K562 (cell line): ENCODE measurements around the gene BSCL2. TPM values are rescaled to one million over a fixed set of nuclear protein-coding genes. Genes with fewer than 3 reads are reported as not detected.

ENCODE experiments used
- BHLHE40 ChIP-seq: IDR thresholded peaks from 2 replicates; pipeline ENCODE4 v1.6.1; 2011; ENCODE audit warnings: low read length, improper control_type of control experiment
- CBX2 ChIP-seq: fragments of 200-600 bp; sonication (generic); IDR thresholded peaks from one replicate; pipeline ENCODE4 v1.6.1; 2012; ENCODE audit warnings: mild to moderate bottlenecking, low read length, inconsistent platforms; ENCODE audit not compliant: insufficient read depth, poor library complexity, severe bottlenecking
- HDAC1 ChIP-seq, 2 experiments: fragments of 450-650 bp; IDR thresholded peaks; 2 replicates each; pipeline ENCODE4 v1.6.1; 2016 to 2017; ENCODE audit warnings: inconsistent platforms in 1 of 2, mild to moderate bottlenecking in 1 of 2, moderate library complexity in 1 of 2
- HDGF ChIP-seq: fragments of 450-650 bp; IDR thresholded peaks from 2 replicates; pipeline ENCODE4 v1.6.1; 2016
- POLR2AphosphoS5 ChIP-seq: IDR thresholded peaks from 2 replicates; pipeline ENCODE4 v1.6.1; 2011; ENCODE audit warnings: mild to moderate bottlenecking, low read depth, low read length, moderate library complexity; ENCODE audit not compliant: control insufficient read depth, insufficient read depth
- SNIP1 ChIP-seq: fragments of 450-650 bp; IDR thresholded peaks from 2 replicates; pipeline ENCODE4 v1.7.1; 2017; ENCODE audit warnings: low read depth, mild to moderate bottlenecking
- STAT5A ChIP-seq: IDR thresholded peaks from 2 replicates; pipeline ENCODE4 v1.6.1; 2012; ENCODE audit warnings: low read length, inconsistent platforms, borderline replicate concordance
- VEZF1 ChIP-seq: fragments of 200-800 bp; sonication (Bioruptor generic); IDR thresholded peaks from 2 replicates; pipeline ENCODE4 v1.6.1; 2017; ENCODE audit warnings: missing genetic modification characterization, missing compliant biosample characterization
- YBX1 ChIP-seq: fragments of 450-650 bp; IDR thresholded peaks from 2 replicates; pipeline ENCODE4 v1.7.1; 2016; ENCODE audit warnings: mild to moderate bottlenecking
- ZFX ChIP-seq: sonication (generic); formaldehyde crosslinking; IDR thresholded peaks from 2 replicates; pipeline ENCODE4 v1.8.0; 2022; ENCODE audit warnings: mild to moderate bottlenecking, missing genetic modification reagents, moderate library complexity
- ZNF696 ChIP-seq: fragments of 250-450 bp; sonication (Bioruptor Pico); conservative IDR thresholded peaks from 2 replicates; pipeline ENCODE4 v1.4.0; 2020; ENCODE audit warnings: mild to moderate bottlenecking, moderate library complexity
- polyA plus RNA-seq, 8 experiments: library from polyadenylated mRNA; depleted of rRNA in 4 of 8; stranded (reverse) in 5 of 8; unstranded in 3 of 8; fragments of >200 nt; fragmentation: Nextera tagmentation in 2 of 8; fragmentation: Illumina TruSeq in 1 of 8; extraction: Ambion mirVana in 2 of 8; extraction: Trizol in 1 of 8; gene quantifications; 2 replicates each; pipeline versions ENCODE4 v1.2.1 to v1.2.3, GENCODE V29; 2011 to 2014; ENCODE audit warnings: inconsistent platforms in 1 of 8, missing spikeins in 1 of 8
- total RNA-seq, 7 experiments: library from RNA; depleted of rRNA in 6 of 7; stranded (reverse); fragments of >200 nt in 6 of 7; fragmentation: Illumina TruSeq in 2 of 7; extraction: Trizol in 2 of 7; gene quantifications; 2 replicates each; pipeline versions ENCODE4 v1.2.1 to v1.2.3, GENCODE V29; 2011 to 2021; ENCODE audit warnings: low replicate concordance in 1 of 7
- TF ChIP-seq, protein P1 (sequence below): fragments of 450-650 bp; IDR thresholded peaks from one replicate; pipeline ENCODE4 v1.6.1; 2018; ENCODE audit warnings: mild to moderate bottlenecking, moderate library complexity; ENCODE audit not compliant: partially characterized antibody
- TF ChIP-seq, protein P2 (sequence below): fragments of 450-650 bp; IDR thresholded peaks from 2 replicates; pipeline ENCODE4 v1.6.1; 2016; ENCODE audit warnings: mild to moderate bottlenecking, moderate library complexity

BSCL2 gene
- total and polyA plus RNA-seq, 9 of the 15 experiments (the other 6 are each of a cell fraction or from before 2014, with no cell fraction given): 18.9 to 51.7 (median 35.2) TPM

DNA sequence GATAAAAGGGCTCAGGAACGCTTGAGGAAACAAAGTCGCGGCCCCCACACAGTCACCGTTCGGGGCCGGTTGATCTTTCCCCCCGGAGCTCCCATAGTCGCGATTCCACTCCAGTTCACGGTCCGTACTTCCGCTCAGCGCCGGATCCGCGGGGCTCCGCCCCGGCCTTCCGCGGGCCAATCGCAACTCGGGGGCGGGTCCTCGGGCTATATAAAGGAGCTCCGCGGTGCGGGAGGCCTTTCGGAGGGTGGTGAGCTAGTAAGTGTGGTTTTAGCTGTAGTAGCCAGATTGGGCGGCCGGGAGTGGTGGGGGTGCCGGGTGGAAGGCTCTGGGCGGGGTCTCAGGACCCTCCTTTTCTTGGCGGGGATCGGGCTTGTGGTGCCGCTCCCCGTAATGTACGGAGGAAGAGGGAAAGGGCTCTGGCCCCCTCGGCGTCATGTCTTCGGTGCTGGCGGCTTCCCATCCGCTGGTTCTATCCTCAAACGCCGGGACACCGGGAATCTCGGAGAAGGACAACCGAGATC, 42.1 kb downstream of the BSCL2 start, which contains the start of the genes C11orf98 and CSKMT (continued):
- TF ChIP-seq, protein P1, sequence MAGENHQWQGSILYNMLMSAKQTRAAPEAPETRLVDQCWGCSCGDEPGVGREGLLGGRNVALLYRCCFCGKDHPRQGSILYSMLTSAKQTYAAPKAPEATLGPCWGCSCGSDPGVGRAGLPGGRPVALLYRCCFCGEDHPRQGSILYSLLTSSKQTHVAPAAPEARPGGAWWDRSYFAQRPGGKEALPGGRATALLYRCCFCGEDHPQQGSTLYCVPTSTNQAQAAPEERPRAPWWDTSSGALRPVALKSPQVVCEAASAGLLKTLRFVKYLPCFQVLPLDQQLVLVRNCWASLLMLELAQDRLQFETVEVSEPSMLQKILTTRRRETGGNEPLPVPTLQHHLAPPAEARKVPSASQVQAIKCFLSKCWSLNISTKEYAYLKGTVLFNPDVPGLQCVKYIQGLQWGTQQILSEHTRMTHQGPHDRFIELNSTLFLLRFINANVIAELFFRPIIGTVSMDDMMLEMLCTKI: no peak
- TF ChIP-seq, protein P2, sequence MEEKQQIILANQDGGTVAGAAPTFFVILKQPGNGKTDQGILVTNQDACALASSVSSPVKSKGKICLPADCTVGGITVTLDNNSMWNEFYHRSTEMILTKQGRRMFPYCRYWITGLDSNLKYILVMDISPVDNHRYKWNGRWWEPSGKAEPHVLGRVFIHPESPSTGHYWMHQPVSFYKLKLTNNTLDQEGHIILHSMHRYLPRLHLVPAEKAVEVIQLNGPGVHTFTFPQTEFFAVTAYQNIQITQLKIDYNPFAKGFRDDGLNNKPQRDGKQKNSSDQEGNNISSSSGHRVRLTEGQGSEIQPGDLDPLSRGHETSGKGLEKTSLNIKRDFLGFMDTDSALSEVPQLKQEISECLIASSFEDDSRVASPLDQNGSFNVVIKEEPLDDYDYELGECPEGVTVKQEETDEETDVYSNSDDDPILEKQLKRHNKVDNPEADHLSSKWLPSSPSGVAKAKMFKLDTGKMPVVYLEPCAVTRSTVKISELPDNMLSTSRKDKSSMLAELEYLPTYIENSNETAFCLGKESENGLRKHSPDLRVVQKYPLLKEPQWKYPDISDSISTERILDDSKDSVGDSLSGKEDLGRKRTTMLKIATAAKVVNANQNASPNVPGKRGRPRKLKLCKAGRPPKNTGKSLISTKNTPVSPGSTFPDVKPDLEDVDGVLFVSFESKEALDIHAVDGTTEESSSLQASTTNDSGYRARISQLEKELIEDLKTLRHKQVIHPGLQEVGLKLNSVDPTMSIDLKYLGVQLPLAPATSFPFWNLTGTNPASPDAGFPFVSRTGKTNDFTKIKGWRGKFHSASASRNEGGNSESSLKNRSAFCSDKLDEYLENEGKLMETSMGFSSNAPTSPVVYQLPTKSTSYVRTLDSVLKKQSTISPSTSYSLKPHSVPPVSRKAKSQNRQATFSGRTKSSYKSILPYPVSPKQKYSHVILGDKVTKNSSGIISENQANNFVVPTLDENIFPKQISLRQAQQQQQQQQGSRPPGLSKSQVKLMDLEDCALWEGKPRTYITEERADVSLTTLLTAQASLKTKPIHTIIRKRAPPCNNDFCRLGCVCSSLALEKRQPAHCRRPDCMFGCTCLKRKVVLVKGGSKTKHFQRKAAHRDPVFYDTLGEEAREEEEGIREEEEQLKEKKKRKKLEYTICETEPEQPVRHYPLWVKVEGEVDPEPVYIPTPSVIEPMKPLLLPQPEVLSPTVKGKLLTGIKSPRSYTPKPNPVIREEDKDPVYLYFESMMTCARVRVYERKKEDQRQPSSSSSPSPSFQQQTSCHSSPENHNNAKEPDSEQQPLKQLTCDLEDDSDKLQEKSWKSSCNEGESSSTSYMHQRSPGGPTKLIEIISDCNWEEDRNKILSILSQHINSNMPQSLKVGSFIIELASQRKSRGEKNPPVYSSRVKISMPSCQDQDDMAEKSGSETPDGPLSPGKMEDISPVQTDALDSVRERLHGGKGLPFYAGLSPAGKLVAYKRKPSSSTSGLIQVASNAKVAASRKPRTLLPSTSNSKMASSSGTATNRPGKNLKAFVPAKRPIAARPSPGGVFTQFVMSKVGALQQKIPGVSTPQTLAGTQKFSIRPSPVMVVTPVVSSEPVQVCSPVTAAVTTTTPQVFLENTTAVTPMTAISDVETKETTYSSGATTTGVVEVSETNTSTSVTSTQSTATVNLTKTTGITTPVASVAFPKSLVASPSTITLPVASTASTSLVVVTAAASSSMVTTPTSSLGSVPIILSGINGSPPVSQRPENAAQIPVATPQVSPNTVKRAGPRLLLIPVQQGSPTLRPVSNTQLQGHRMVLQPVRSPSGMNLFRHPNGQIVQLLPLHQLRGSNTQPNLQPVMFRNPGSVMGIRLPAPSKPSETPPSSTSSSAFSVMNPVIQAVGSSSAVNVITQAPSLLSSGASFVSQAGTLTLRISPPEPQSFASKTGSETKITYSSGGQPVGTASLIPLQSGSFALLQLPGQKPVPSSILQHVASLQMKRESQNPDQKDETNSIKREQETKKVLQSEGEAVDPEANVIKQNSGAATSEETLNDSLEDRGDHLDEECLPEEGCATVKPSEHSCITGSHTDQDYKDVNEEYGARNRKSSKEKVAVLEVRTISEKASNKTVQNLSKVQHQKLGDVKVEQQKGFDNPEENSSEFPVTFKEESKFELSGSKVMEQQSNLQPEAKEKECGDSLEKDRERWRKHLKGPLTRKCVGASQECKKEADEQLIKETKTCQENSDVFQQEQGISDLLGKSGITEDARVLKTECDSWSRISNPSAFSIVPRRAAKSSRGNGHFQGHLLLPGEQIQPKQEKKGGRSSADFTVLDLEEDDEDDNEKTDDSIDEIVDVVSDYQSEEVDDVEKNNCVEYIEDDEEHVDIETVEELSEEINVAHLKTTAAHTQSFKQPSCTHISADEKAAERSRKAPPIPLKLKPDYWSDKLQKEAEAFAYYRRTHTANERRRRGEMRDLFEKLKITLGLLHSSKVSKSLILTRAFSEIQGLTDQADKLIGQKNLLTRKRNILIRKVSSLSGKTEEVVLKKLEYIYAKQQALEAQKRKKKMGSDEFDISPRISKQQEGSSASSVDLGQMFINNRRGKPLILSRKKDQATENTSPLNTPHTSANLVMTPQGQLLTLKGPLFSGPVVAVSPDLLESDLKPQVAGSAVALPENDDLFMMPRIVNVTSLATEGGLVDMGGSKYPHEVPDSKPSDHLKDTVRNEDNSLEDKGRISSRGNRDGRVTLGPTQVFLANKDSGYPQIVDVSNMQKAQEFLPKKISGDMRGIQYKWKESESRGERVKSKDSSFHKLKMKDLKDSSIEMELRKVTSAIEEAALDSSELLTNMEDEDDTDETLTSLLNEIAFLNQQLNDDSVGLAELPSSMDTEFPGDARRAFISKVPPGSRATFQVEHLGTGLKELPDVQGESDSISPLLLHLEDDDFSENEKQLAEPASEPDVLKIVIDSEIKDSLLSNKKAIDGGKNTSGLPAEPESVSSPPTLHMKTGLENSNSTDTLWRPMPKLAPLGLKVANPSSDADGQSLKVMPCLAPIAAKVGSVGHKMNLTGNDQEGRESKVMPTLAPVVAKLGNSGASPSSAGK: no peak
- no peak for TF ChIP-seq YBX1
- TF ChIP-seq BHLHE40: no peak; the same call in 1 of the 2 replicates
- peak in 1 of 2 experiments; percentile 51; a peak in 2 of 4 replicates for TF ChIP-seq HDAC1 (IDR thresholded peaks at IDR 0.05)
- TF ChIP-seq ZNF696: peak; percentile 52
- no peak for TF ChIP-seq CBX2
- TF ChIP-seq POLR2AphosphoS5: peak; percentile 100
- peak; percentile 88 for TF ChIP-seq VEZF1
- TF ChIP-seq HDGF: no peak
- TF ChIP-seq STAT5A: no peak
- peak; percentile 81 for TF ChIP-seq ZFX (CRISPR knock-in tag)
- no peak for TF ChIP-seq SNIP1
